ENCODE data around the gene RPRD1B.

RPRD1B gene

GRCh38 chr20:38060536-38060935, 27.0 kb downstream of the RPRD1B start:
- no peak for DNase-seq (ENCODE audit: low read depth, low spot score)
- TF ChIP-seq, protein P1, sequence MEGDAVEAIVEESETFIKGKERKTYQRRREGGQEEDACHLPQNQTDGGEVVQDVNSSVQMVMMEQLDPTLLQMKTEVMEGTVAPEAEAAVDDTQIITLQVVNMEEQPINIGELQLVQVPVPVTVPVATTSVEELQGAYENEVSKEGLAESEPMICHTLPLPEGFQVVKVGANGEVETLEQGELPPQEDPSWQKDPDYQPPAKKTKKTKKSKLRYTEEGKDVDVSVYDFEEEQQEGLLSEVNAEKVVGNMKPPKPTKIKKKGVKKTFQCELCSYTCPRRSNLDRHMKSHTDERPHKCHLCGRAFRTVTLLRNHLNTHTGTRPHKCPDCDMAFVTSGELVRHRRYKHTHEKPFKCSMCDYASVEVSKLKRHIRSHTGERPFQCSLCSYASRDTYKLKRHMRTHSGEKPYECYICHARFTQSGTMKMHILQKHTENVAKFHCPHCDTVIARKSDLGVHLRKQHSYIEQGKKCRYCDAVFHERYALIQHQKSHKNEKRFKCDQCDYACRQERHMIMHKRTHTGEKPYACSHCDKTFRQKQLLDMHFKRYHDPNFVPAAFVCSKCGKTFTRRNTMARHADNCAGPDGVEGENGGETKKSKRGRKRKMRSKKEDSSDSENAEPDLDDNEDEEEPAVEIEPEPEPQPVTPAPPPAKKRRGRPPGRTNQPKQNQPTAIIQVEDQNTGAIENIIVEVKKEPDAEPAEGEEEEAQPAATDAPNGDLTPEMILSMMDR (IDR thresholded peaks at IDR 0.05; ENCODE audit: insufficient read depth, low read length, missing control alignments): no peak
- CTCF ChIA-PET: interaction anchor here (1.0 to 31.9 kb wide), 11 partner anchors 10 to 496 kb away, joined by 3 to 1143 read pairs (median 6); no protein-coding TSS in a partner anchor
- no peak overlapping the region for H3K4me3 ChIP-seq (ENCODE audit: low read depth, low read length)
- POLR2A ChIA-PET: no interaction called here

DNA sequence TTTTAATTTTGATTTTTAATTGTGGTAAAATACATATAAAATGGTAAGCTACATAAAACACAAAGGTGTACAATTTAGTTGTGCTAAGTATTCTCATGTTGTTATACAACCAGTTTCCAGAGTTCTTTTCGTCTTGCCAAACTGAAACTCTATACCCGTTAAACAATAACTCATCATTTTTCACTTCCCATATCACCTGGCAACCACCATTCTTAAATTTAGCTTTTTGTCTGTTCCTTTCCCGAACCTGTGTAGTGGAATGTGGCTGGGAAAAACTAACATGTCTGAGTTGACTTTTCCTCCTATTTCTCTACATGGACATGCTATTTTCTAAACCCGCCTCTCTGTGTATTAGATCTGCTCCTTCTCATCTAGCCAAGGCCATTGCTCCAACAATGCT, 27.6 kb downstream of the RPRD1B start:
- POLR2A ChIA-PET: no interaction called here
- TF ChIP-seq, protein P1 (IDR thresholded peaks at IDR 0.05; ENCODE audit: insufficient read depth, low read length, missing control alignments): no peak
- no peak for DNase-seq (ENCODE audit: low read depth, low spot score)
- H3K4me3 ChIP-seq (ENCODE audit: low read depth, low read length): no peak overlapping the region
- CTCF ChIA-PET: interaction anchor here (1.0 to 31.9 kb wide), 11 partner anchors 8 to 497 kb away, joined by 3 to 1143 read pairs (median 5); no protein-coding TSS in a partner anchor

DNA sequence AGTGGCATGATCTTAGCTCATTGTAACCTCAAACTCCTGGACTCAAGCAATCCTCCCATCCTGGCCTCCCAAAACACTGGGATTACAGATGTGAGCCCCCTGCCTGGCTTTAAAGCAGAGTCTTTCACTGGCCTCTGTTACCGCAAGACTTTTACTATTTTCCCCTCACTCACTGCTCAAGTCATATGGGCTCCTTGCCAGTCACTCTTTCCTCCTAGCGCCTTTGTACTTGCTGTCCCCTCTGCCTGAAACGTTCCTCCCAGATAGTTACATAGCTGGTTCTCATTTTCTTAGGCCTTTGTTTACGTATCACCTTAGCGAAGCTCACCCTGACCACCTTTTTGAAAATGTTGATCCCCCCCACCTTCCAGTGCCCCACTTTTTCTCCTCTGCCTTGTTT, 29.3 kb downstream of the RPRD1B start:
- DNase-seq (ENCODE audit: low read depth, low spot score): no peak
- TF ChIP-seq, protein P1 (IDR thresholded peaks at IDR 0.05; ENCODE audit: insufficient read depth, low read length, missing control alignments): no peak
- POLR2A ChIA-PET: no interaction called here
- H3K4me3 ChIP-seq (ENCODE audit: low read depth, low read length): no peak overlapping the region
- CTCF ChIA-PET: interaction anchor here (1.0 to 31.9 kb wide), 8 partner anchors 10 to 498 kb away, joined by 3 to 1143 read pairs (median 6); no protein-coding TSS in a partner anchor

DNA sequence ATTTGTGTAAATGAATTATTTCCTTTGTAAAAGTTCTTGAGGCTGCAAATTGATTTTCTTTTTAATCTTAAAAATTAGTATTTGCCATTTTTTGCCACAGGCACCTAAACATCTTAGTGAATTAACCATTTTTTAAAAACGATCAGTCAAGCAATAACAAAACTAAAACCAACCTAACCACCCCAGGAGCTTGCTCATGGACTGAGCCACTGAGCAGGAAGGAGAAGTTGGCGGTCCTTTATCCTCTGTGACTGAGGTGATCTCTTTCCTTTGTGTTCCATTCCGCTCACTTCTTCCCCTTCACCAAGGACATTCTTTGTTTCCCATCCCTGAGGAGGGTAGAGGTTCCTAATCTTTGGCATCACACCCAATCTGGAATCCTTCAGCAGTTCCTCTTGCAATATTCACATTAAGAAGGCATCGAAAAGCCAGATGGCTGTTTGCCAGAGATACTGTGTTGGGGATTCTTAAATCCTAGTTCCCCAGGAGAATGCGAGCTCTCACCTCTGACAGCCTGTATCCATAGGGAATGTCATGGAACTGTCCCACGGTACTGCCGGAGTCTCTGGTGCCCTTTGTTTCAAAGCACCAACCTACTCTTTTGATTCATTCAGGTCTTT, 30.5 kb downstream of the RPRD1B start:
- TF ChIP-seq, protein P1 (IDR thresholded peaks at IDR 0.05; ENCODE audit: insufficient read depth, low read length, missing control alignments): no peak
- POLR2A ChIA-PET: no interaction called here
- H3K4me3 ChIP-seq (ENCODE audit: low read depth, low read length): no peak overlapping the region
- DNase-seq (ENCODE audit: low read depth, low spot score): no peak
- CTCF ChIA-PET: interaction anchor here (1.0 to 31.9 kb wide), 4 partner anchors 9 to 500 kb away, joined by 3 to 1143 read pairs (median 17); no protein-coding TSS in a partner anchor

DNA sequence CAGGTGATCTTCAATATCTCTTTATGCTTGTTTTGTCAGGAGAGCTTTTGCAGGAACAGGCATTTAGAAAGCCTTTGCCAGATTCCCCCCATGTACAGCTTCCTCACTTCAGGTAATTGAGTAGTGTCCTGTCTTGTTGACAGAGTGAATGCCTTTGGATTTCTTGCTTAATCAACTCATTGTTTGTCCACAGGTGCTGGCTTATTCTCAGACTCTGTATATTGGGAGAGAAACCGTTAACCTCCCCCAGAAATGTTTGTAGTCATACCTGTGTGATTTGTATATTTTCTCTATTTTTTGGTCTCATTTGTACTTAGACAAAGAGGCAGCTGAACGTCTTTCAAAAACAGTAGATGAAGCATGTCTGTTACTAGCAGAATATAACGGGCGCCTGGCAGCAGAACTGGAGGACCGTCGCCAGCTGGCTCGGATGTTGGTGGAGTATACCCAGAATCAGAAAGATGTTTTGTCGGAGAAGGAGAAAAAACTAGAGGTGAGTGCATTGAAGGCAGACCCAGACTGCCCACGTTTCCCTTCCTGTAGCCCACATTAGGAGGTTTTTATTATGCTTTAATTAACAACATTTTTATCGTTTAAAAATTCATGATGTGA, 32.3 kb downstream of the RPRD1B start:
- TF ChIP-seq, protein P1 (IDR thresholded peaks at IDR 0.05; ENCODE audit: insufficient read depth, low read length, missing control alignments): no peak
- no peak for DNase-seq (ENCODE audit: low read depth, low spot score)
- H3K4me3 ChIP-seq (ENCODE audit: low read depth, low read length): no peak overlapping the region
- POLR2A ChIA-PET: no interaction called here
- CTCF ChIA-PET: interaction anchor here (0.8 to 31.9 kb wide), 5 partner anchors 8 to 502 kb away, joined by 3 to 1143 read pairs (median 3); no protein-coding TSS in a partner anchor

- no peak for DNase-seq (ENCODE audit: low read depth, low spot score)
- TF ChIP-seq, protein P1 (IDR thresholded peaks at IDR 0.05; ENCODE audit: insufficient read depth, low read length, missing control alignments): no peak
- ChIA-PET CTCF (interaction anchor here (1.0 to 31.9 kb wide), 4 partner anchors 10 to 503 kb away, joined by 3 to 1143 read pairs (median 21); no protein-coding TSS in a partner anchor), POLR2A (no interaction called here)
- H3K4me3 ChIP-seq (ENCODE audit: low read depth, low read length): no peak overlapping the region
Measured at GRCh38 chr20:38066969-38067716, 33.6 kb downstream of the RPRD1B start.
